ENCODE data around the gene AFMID.

AFMID gene

DNA sequence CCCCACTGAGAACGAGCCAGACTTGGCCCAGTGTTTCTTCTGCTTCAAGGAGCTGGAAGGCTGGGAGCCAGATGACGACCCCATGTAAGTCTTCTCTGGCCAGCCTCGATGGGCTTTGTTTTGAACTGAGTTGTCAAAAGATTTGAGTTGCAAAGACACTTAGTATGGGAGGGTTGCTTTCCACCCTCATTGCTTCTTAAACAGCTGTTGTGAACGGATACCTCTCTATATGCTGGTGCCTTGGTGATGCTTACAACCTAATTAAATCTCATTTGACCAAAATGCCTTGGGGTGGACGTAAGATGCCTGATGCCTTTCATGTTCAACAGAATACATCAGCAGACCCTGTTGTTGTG lies 27.5 kb downstream of the AFMID start:
- no peaks in the 10 kb centered on the region for H3K9me2 ChIP-seq (replicated peaks; ENCODE audit: low read depth, low read length)
- H2AFZ ChIP-seq (ENCODE audit: low read length): no peak overlapping the region
- peaks cover 15% of the 10 kb centered on the region for H3K4me1 ChIP-seq (ENCODE audit: insufficient read depth, low read length, poor library complexity, severe bottlenecking)
- no peaks in the 10 kb centered on the region for H3F3A ChIP-seq (ENCODE audit: low read depth)
- H3K9ac ChIP-seq (ENCODE audit: low read depth, low read length, poor library complexity, severe bottlenecking): peak overlapping the region; percentile 97
- no peaks in the 10 kb centered on the region for H3K27me3 ChIP-seq (ENCODE audit: insufficient read depth, low read length, poor library complexity, severe bottlenecking)
- H3K4me3 ChIP-seq (ENCODE audit: low read length, poor library complexity, severe bottlenecking): peak overlapping the region; percentile 74
- H3K9me3 ChIP-seq (ENCODE audit: insufficient read depth, low read depth, low read length): no peaks in the 10 kb centered on the region
- H3K4me2 ChIP-seq (ENCODE audit: low read depth, low read length, poor library complexity, severe bottlenecking): peak overlapping the region; percentile 99
- H3K36me3 ChIP-seq (ENCODE audit: insufficient read depth, low read length): peaks cover 15% of the 10 kb centered on the region; the same call in 1 of the 2 replicates
- H3K79me2 ChIP-seq (ENCODE audit: insufficient read depth, low read length): peaks cover 52% of the 10 kb centered on the region
- no peak for TF ChIP-seq EZH2phosphoT487 (IDR thresholded peaks at IDR 0.05; ENCODE audit: borderline replicate concordance)
- H4K20me1 ChIP-seq (ENCODE audit: insufficient read depth, low read length, poor library complexity, severe bottlenecking): peaks cover 5% of the 10 kb centered on the region

DNA sequence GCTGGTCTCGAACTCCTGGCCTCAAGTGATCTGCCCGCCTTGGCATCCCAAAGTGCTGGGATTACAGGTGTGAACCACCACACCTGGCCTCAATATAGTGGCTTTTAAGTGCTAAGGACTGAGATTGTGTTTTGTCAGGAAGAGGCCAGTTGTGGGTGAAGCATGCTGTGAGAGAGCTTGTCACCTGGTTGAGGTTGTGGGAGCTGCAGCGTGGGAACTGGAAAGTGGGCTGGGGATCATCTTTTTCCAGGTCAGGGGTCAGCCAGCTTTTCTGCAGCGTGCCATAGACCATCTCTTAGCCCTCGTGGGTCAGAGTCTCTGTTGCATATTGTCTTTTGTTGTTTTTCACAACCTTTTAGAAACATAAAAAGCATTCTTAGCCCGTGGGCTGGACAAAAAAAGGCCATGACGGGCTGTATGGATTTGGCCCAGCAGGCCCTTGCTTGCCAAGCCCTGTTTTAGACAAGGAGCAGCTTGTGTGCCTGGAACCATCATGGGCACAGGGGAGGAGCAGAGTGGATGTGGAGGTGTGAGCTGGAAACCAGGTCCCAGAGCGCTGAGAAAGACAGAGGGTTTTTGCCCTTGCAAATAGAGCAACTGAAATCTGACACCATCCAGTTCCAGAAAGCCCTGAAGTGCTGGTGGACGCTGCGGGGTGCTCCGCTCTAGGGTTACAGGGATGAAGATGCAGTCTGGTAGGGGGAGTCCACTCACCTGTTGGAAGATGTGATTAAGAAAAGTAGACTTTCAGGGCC lies 32.4 kb downstream of the AFMID start:
- Histone ChIP-seq H3K9me3 (ENCODE audit: insufficient read depth, low read depth, low read length) (no peaks in the 10 kb centered on the region), H3K79me2 (ENCODE audit: insufficient read depth, low read length) (peaks cover 63% of the 10 kb centered on the region), H3K4me2 (ENCODE audit: low read depth, low read length, poor library complexity, severe bottlenecking) (peak overlapping the region; percentile 33), H3K9me2 (replicated peaks; ENCODE audit: low read depth, low read length) (no peaks in the 10 kb centered on the region), H3K9ac (ENCODE audit: low read depth, low read length, poor library complexity, severe bottlenecking) (no peak overlapping the region), H2AFZ (ENCODE audit: low read length) (no peak overlapping the region), H3K4me3 (ENCODE audit: low read length, poor library complexity, severe bottlenecking) (peak overlapping the region; percentile 31), H3F3A (ENCODE audit: low read depth) (peaks cover 8% of the 10 kb centered on the region; the same call in 1 of the 2 replicates), H4K20me1 (ENCODE audit: insufficient read depth, low read length, poor library complexity, severe bottlenecking) (peaks cover 5% of the 10 kb centered on the region), H3K27me3 (ENCODE audit: insufficient read depth, low read length, poor library complexity, severe bottlenecking) (no peaks in the 10 kb centered on the region), H3K4me1 (ENCODE audit: insufficient read depth, low read length, poor library complexity, severe bottlenecking) (peaks cover 15% of the 10 kb centered on the region), H3K36me3 (ENCODE audit: insufficient read depth, low read length) (peaks cover 52% of the 10 kb centered on the region; the same call in 1 of the 2 replicates)
- TF ChIP-seq, protein P1, sequence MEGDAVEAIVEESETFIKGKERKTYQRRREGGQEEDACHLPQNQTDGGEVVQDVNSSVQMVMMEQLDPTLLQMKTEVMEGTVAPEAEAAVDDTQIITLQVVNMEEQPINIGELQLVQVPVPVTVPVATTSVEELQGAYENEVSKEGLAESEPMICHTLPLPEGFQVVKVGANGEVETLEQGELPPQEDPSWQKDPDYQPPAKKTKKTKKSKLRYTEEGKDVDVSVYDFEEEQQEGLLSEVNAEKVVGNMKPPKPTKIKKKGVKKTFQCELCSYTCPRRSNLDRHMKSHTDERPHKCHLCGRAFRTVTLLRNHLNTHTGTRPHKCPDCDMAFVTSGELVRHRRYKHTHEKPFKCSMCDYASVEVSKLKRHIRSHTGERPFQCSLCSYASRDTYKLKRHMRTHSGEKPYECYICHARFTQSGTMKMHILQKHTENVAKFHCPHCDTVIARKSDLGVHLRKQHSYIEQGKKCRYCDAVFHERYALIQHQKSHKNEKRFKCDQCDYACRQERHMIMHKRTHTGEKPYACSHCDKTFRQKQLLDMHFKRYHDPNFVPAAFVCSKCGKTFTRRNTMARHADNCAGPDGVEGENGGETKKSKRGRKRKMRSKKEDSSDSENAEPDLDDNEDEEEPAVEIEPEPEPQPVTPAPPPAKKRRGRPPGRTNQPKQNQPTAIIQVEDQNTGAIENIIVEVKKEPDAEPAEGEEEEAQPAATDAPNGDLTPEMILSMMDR (conservative IDR thresholded peaks at IDR 0.05; ENCODE audit: low read length): no peak
- no peak for TF ChIP-seq EZH2phosphoT487 (IDR thresholded peaks at IDR 0.05; ENCODE audit: borderline replicate concordance)

DNA sequence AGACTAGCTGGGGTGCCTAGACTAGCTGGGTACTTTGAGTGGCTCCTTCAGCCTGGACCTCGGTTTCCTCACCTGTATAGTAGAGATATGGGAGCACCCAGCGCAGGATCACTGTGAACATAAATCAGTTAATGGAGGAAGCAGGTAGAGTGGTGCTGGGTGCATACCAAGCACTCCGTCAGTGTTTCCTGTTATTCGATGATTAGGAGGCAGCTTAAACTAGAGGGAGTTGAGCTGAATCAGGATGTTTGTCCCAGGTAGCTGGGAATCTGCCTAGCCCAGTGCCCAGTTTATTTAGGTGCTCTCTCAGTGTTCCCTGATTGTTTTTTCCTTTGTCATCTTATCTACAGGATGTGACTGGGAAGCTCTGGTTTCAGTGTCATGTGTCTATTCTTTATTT lies 35.9 kb downstream of the AFMID start:
- no peaks in the 10 kb centered on the region for H3K9me3 ChIP-seq (ENCODE audit: insufficient read depth, low read depth, low read length)
- H2AFZ ChIP-seq (ENCODE audit: low read length): no peak overlapping the region
- H4K20me1 ChIP-seq (ENCODE audit: insufficient read depth, low read length, poor library complexity, severe bottlenecking): no peaks in the 10 kb centered on the region
- H3K4me1 ChIP-seq (ENCODE audit: insufficient read depth, low read length, poor library complexity, severe bottlenecking): no peaks in the 10 kb centered on the region
- H3K9ac ChIP-seq (ENCODE audit: low read depth, low read length, poor library complexity, severe bottlenecking): no peak overlapping the region
- peaks cover 33% of the 10 kb centered on the region for H3K79me2 ChIP-seq (ENCODE audit: insufficient read depth, low read length)
- H3K27me3 ChIP-seq (ENCODE audit: insufficient read depth, low read length, poor library complexity, severe bottlenecking): no peaks in the 10 kb centered on the region
- no peaks in the 10 kb centered on the region for H3K9me2 ChIP-seq (replicated peaks; ENCODE audit: low read depth, low read length)
- TF ChIP-seq EZH2phosphoT487 (IDR thresholded peaks at IDR 0.05; ENCODE audit: borderline replicate concordance): no peak
- TF ChIP-seq, protein P1 (conservative IDR thresholded peaks at IDR 0.05; ENCODE audit: low read length): no peak
- H3K36me3 ChIP-seq (ENCODE audit: insufficient read depth, low read length): peaks cover 50% of the 10 kb centered on the region; the same call in 1 of the 2 replicates
- H3K4me2 ChIP-seq (ENCODE audit: low read depth, low read length, poor library complexity, severe bottlenecking): no peak overlapping the region
- no peak overlapping the region for H3K4me3 ChIP-seq (ENCODE audit: low read length, poor library complexity, severe bottlenecking)
- H3F3A ChIP-seq (ENCODE audit: low read depth): peaks cover 14% of the 10 kb centered on the region; the same call in 1 of the 2 replicates
